ENCODE measurements around the gene FAM187B.

The FAM187B gene

DNA sequence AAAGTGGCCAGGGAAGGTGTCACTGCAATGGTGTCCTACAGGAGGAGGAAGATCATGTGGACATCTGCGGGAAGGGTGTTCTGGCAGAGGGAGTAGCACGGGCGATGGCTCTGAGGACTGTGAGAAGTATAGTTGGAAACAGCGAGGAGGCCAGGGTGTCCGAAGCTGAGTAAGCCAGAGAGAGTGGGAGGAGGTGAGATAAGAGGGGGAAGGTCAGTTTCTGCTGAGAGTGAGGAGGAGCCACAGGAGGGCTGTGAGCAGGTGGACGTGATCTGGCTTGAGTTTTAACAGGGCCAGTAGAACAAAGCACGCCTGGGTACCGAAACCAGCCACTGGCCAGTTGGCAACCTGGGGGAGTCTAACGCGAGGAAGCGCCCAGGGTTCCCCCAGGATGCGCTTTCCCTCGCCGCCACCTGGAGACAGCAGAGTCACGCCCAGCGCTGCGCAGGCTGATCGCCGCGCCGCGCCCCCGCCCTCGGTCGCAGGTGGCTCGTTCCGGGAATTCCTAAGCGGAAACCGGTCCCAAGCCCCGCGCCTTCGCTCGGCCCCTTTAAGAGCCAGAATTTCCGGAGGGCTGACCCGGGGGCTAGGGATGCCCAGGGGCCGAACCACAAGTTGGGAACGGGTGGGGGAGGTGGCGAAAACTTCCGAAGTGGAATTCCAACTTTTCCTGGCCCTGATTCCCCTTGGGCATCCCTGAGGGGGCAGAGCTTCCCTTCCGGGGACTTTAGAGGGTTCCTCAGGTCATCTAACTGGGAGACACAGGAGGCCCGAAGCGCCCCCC, 19.2 kb upstream of the FAM187B start:
- Histone ChIP-seq H3K27me3 (ENCODE audit: insufficient read depth, low read length) (no peaks in the 10 kb centered on the region), H2AK5ac (ENCODE audit: low read length) (no peak overlapping the region), H3K9me3 (ENCODE audit: insufficient read depth, low read depth, low read length) (no peaks in the 10 kb centered on the region), H3K27ac (ENCODE audit: low read depth, low read length) (peak overlapping the region; percentile 91), H3K4me1 (ENCODE audit: control insufficient read depth in 1 of 2, insufficient read depth in 2 of 2, low read length in 2 of 2) (peaks cover 10 to 12% of the 10 kb centered on the region in 2 experiments), H3K18ac (ENCODE audit: low read length) (peak overlapping the region; percentile 56), H3K4me2 (ENCODE audit: low read length) (peak overlapping the region; percentile 92), H3K79me2 (ENCODE audit: control insufficient read depth, insufficient read depth, low read length, poor library complexity) (peaks cover 15% of the 10 kb centered on the region), H4K12ac (ENCODE audit: low read depth, low read length) (peak overlapping the region; percentile 28), H3K14ac (ENCODE audit: low read length) (peak overlapping the region; percentile 78), H2BK120ac (ENCODE audit: insufficient read depth, low read length, poor library complexity) (peak overlapping the region; percentile 82), H3K4ac (ENCODE audit: low read depth, low read length) (no peak overlapping the region), H3K23ac (ENCODE audit: low read length) (no peak overlapping the region), H2BK12ac (ENCODE audit: low read length) (no peak overlapping the region), H2AFZ (ENCODE audit: insufficient read depth, low read length, poor library complexity) (peak overlapping the region; percentile 47), H4K91ac (ENCODE audit: low read depth, low read length) (peak overlapping the region; percentile 74), H2BK5ac (ENCODE audit: low read depth, low read length, poor library complexity) (peak overlapping the region; percentile 83), H3K4me3 (ENCODE audit: low read depth, low read length) (peak overlapping the region; percentile 95), H3K79me1 (ENCODE audit: low read length) (peaks cover 13% of the 10 kb centered on the region), H4K8ac (ENCODE audit: low read depth, low read length) (peak overlapping the region; percentile 90), H3K9ac (ENCODE audit: low read length) (peak overlapping the region; percentile 55), H3K36me3 (ENCODE audit: control insufficient read depth in 1 of 2, insufficient read depth in 2 of 2, low read length in 2 of 2) (peaks cover 13% of the 10 kb centered on the region in 2 experiments)
- peak; percentile 97 to 100 for DNase-seq
- no CpG with 5 or more reads among the region's 42 CpGs for WGBS (ENCODE audit: extremely low coverage, insufficient coverage, insufficient read length)

DNA sequence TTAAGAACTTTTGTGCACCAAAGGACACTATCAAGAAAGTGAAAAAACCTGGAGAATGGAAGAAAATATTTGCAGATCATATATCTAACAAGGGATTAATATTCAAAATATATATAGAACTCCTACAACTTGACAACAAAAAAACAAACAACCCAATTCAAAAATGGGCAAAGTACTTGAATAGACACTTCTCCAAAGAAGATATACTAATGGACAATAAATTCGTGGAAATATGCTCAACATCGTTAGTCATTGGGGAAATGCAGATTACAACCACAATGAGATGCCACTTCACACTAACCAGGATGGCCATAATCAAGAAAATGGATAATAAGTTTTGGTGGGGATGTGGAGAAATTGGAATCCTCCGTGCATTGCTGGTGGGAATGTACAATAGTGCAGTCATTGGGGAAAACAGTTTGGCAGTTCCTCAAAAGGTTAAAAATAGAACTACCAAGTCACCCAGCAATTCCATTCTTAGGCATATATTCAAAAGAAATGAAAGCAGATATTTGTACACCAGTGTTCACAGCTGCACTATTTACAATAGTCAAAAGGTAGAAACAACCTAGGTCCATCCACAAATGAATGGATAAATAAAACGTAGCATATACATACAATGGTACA, 18.0 kb upstream of the FAM187B start:
- H3K9ac ChIP-seq (ENCODE audit: low read length), result no peak overlapping the region
- peaks cover 13% of the 10 kb centered on the region for H3K79me1 ChIP-seq (ENCODE audit: low read length)
- H3K36me3 ChIP-seq (ENCODE audit: control insufficient read depth in 1 of 2, insufficient read depth in 2 of 2, low read length in 2 of 2), result peaks cover 12% of the 10 kb centered on the region in 2 experiments
- H3K23ac ChIP-seq (ENCODE audit: low read length), result no peak overlapping the region
- H3K4ac ChIP-seq (ENCODE audit: low read depth, low read length), result no peak overlapping the region
- no peak overlapping the region for H4K12ac ChIP-seq (ENCODE audit: low read depth, low read length)
- H3K4me3 ChIP-seq (ENCODE audit: low read depth, low read length), result no peak overlapping the region
- H2BK5ac ChIP-seq (ENCODE audit: low read depth, low read length, poor library complexity), result no peak overlapping the region
- no peaks in the 10 kb centered on the region for H3K9me3 ChIP-seq (ENCODE audit: insufficient read depth, low read depth, low read length)
- H3K4me2 ChIP-seq (ENCODE audit: low read length), result no peak overlapping the region
- H4K91ac ChIP-seq (ENCODE audit: low read depth, low read length), result no peak overlapping the region
- H3K18ac ChIP-seq (ENCODE audit: low read length), result no peak overlapping the region
- H2BK12ac ChIP-seq (ENCODE audit: low read length), result no peak overlapping the region
- H3K27ac ChIP-seq (ENCODE audit: low read depth, low read length), result no peak overlapping the region
- no peak overlapping the region for H2AK5ac ChIP-seq (ENCODE audit: low read length)
- DNase-seq, result no peak
- H4K8ac ChIP-seq (ENCODE audit: low read depth, low read length), result no peak overlapping the region
- no peak overlapping the region for H3K14ac ChIP-seq (ENCODE audit: low read length)
- no CpG with 5 or more reads among the region's 4 CpGs for WGBS (ENCODE audit: extremely low coverage, insufficient coverage, insufficient read length)
- H2AFZ ChIP-seq (ENCODE audit: insufficient read depth, low read length, poor library complexity), result no peak overlapping the region
- peaks cover 15% of the 10 kb centered on the region for H3K79me2 ChIP-seq (ENCODE audit: control insufficient read depth, insufficient read depth, low read length, poor library complexity)
- H2BK120ac ChIP-seq (ENCODE audit: insufficient read depth, low read length, poor library complexity), result no peak overlapping the region
- no peaks in the 10 kb centered on the region for H3K27me3 ChIP-seq (ENCODE audit: insufficient read depth, low read length)
- H3K4me1 ChIP-seq (ENCODE audit: control insufficient read depth in 1 of 2, insufficient read depth in 2 of 2, low read length in 2 of 2), result peaks cover 10 to 12% of the 10 kb centered on the region in 2 experiments

DNA sequence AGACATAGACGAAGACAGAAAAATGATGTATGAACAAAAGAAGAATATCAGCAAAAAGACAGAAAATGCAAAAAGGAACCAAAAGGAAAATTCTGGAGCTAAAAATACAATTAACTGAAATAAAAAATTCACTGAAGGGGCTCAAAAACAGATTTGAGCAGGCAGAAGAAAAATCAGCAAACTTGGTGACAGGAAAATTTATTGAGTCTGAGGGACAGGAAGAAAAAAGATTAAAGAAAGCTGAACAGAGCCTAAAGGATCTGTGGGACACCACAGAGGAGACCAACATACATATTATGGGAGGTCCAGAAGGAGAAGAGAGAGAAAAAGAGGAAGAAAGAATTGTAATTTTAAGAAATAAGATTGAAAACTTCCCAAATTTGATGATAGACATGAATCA, 12.9 kb upstream of the FAM187B start:
- no peak overlapping the region for H2BK12ac ChIP-seq (ENCODE audit: low read length)
- H2AK5ac ChIP-seq (ENCODE audit: low read length), result no peak overlapping the region
- H3K4ac ChIP-seq (ENCODE audit: low read depth, low read length), result no peak overlapping the region
- no peaks in the 10 kb centered on the region for H3K9me3 ChIP-seq (ENCODE audit: insufficient read depth, low read depth, low read length)
- no peak for DNase-seq
- H3K27ac ChIP-seq (ENCODE audit: low read depth, low read length), result no peak overlapping the region
- H3K36me3 ChIP-seq (ENCODE audit: control insufficient read depth in 1 of 2, insufficient read depth in 2 of 2, low read length in 2 of 2), result no peaks in the 10 kb centered on the region
- H3K4me1 ChIP-seq (ENCODE audit: control insufficient read depth in 1 of 2, insufficient read depth in 2 of 2, low read length in 2 of 2), result no peaks in the 10 kb centered on the region
- no peak overlapping the region for H2BK120ac ChIP-seq (ENCODE audit: insufficient read depth, low read length, poor library complexity)
- no peak overlapping the region for H4K12ac ChIP-seq (ENCODE audit: low read depth, low read length)
- H4K91ac ChIP-seq (ENCODE audit: low read depth, low read length), result no peak overlapping the region
- no CpG with 5 or more reads among the region's 1 CpG for WGBS (ENCODE audit: extremely low coverage, insufficient coverage, insufficient read length)
- no peak overlapping the region for H3K14ac ChIP-seq (ENCODE audit: low read length)
- no peak overlapping the region for H3K4me3 ChIP-seq (ENCODE audit: low read depth, low read length)
- no peak overlapping the region for H3K18ac ChIP-seq (ENCODE audit: low read length)
- H3K79me2 ChIP-seq (ENCODE audit: control insufficient read depth, insufficient read depth, low read length, poor library complexity), result no peaks in the 10 kb centered on the region
- H3K23ac ChIP-seq (ENCODE audit: low read length), result no peak overlapping the region
- no peak overlapping the region for H3K9ac ChIP-seq (ENCODE audit: low read length)
- no peaks in the 10 kb centered on the region for H3K79me1 ChIP-seq (ENCODE audit: low read length)
- no peak overlapping the region for H4K8ac ChIP-seq (ENCODE audit: low read depth, low read length)
- no peak overlapping the region for H2AFZ ChIP-seq (ENCODE audit: insufficient read depth, low read length, poor library complexity)
- no peak overlapping the region for H2BK5ac ChIP-seq (ENCODE audit: low read depth, low read length, poor library complexity)
- no peak overlapping the region for H3K4me2 ChIP-seq (ENCODE audit: low read length)
- H3K27me3 ChIP-seq (ENCODE audit: insufficient read depth, low read length), result no peaks in the 10 kb centered on the region

DNA sequence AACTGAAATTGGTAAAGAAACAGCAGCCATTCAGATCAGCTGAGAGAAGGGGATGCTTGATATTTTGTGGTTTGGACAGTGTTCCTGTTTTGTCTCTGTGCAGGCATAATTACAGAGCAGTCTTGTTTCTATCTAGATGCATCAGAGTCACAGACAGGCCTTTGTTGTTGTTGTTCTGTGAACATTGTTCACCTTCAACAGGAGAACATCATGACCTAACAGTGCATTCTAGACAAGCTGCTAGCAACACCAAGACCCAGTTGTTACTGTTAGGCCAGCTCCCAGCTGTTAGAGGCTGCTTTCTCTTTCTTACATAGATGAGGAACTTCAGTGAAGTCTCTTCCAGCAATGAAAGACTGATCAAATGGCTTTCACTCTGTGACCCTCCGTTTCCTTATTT, 11.8 kb upstream of the FAM187B start:
- Histone ChIP-seq H4K12ac (ENCODE audit: low read depth, low read length) (no peak overlapping the region), H3K36me3 (ENCODE audit: control insufficient read depth in 1 of 2, insufficient read depth in 2 of 2, low read length in 2 of 2) (no peaks in the 10 kb centered on the region), H3K4me1 (ENCODE audit: control insufficient read depth in 1 of 2, insufficient read depth in 2 of 2, low read length in 2 of 2) (no peaks in the 10 kb centered on the region), H3K4me3 (ENCODE audit: low read depth, low read length) (no peak overlapping the region), H4K91ac (ENCODE audit: low read depth, low read length) (no peak overlapping the region), H2BK120ac (ENCODE audit: insufficient read depth, low read length, poor library complexity) (no peak overlapping the region), H3K18ac (ENCODE audit: low read length) (no peak overlapping the region), H3K79me2 (ENCODE audit: control insufficient read depth, insufficient read depth, low read length, poor library complexity) (no peaks in the 10 kb centered on the region), H2AFZ (ENCODE audit: insufficient read depth, low read length, poor library complexity) (no peak overlapping the region), H3K4ac (ENCODE audit: low read depth, low read length) (no peak overlapping the region), H3K9ac (ENCODE audit: low read length) (no peak overlapping the region), H2BK12ac (ENCODE audit: low read length) (no peak overlapping the region), H3K14ac (ENCODE audit: low read length) (no peak overlapping the region), H3K79me1 (ENCODE audit: low read length) (no peaks in the 10 kb centered on the region), H3K4me2 (ENCODE audit: low read length) (no peak overlapping the region), H3K27me3 (ENCODE audit: insufficient read depth, low read length) (no peaks in the 10 kb centered on the region), H3K9me3 (ENCODE audit: insufficient read depth, low read depth, low read length) (no peaks in the 10 kb centered on the region), H4K8ac (ENCODE audit: low read depth, low read length) (no peak overlapping the region), H3K27ac (ENCODE audit: low read depth, low read length) (no peak overlapping the region), H3K23ac (ENCODE audit: low read length) (no peak overlapping the region), H2AK5ac (ENCODE audit: low read length) (no peak overlapping the region), H2BK5ac (ENCODE audit: low read depth, low read length, poor library complexity) (no peak overlapping the region)
- WGBS (ENCODE audit: extremely low coverage, insufficient coverage, insufficient read length), result no CpG with 5 or more reads among the region's 1 CpG
- DNase-seq, result no peak
